HEK293 (cell line): Measurements from ENCODE around the gene OLFM1.

Source experiments
- ZBTB1 ChIP-seq: fragments of 450-650 bp; formaldehyde crosslinking; IDR thresholded peaks from 2 replicates; pipeline ENCODE4 v1.5.1; 2016; ENCODE audit warnings: missing biosample characterization, missing genetic modification characterization
- TF ChIP-seq, protein P1 (sequence below): fragments of 450-650 bp; formaldehyde crosslinking; IDR thresholded peaks from 2 replicates; pipeline ENCODE4 v1.5.0; 2017; ENCODE audit warnings: missing biosample characterization, missing genetic modification characterization, borderline replicate concordance

DNA sequence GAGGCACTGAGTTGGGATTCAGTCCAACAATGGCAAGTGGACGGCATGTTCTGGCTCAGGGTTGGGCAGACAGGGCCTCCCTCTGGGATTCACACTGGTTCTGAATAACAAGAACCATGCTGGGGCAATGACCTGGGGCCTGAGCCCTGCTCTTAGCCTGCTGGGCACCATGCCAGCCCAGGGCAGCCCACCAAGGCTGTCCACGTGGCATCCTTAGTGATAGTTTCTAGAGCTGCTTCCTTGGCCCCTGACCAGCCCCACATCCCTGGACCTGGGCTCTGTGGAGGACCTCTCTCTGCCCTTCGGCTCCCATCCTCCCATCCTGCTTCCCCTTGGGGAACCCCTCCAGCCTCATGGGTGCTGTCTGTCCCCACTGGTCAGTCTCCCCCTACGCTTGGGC is 22.3 kb upstream of the OLFM1 start:
- TF ChIP-seq, protein P1, sequence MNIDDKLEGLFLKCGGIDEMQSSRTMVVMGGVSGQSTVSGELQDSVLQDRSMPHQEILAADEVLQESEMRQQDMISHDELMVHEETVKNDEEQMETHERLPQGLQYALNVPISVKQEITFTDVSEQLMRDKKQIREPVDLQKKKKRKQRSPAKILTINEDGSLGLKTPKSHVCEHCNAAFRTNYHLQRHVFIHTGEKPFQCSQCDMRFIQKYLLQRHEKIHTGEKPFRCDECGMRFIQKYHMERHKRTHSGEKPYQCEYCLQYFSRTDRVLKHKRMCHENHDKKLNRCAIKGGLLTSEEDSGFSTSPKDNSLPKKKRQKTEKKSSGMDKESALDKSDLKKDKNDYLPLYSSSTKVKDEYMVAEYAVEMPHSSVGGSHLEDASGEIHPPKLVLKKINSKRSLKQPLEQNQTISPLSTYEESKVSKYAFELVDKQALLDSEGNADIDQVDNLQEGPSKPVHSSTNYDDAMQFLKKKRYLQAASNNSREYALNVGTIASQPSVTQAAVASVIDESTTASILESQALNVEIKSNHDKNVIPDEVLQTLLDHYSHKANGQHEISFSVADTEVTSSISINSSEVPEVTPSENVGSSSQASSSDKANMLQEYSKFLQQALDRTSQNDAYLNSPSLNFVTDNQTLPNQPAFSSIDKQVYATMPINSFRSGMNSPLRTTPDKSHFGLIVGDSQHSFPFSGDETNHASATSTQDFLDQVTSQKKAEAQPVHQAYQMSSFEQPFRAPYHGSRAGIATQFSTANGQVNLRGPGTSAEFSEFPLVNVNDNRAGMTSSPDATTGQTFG (tag by site-specific recombination): no peak
- TF ChIP-seq ZBTB1: no peak
